Astrocyte of the spinal cord (primary cell): ENCODE measurements around the gene LATS1.

Experiments used
- DNase-seq: peaks from one replicate; pipeline ENCODE4 v3.0.0; 2011; ENCODE audit warnings: low read depth, low spot score
- H3K4me3 ChIP-seq: 2 replicates; pipeline ENCODE4 v1.5.1; 2011; ENCODE audit warnings: low read depth, mild to moderate bottlenecking, low read length, moderate library complexity
- in situ Hi-C: cut with HindIII; loops from 2 replicates; pipeline ENCODE4 v1.10.0; 2017; ENCODE audit warnings: low sequenced_read_pairs
- TF ChIP-seq, protein P1 (sequence below): IDR thresholded peaks from 2 replicates; pipeline ENCODE4 v1.5.1; 2012; ENCODE audit warnings: low read depth, mild to moderate bottlenecking, low read length, inconsistent platforms

The LATS1 gene

DNA sequence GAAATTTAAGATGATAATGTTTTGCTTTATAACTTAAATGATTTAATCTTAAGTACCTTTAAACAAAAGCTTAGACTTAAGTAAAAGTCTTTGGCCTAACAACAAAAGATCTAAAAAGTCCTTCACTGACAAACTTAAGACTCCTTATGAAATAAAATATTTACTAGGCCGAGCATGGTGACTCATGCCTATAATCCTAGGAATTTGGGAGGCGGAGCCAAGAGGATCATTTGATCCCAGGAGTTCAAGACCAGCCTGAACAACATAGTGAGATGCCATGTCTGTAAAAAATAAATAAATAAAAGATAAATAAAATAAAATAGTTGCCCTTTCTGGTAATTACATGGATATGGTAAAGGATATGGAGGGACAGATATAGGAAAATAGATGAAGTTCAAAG, 81.8 kb downstream of the LATS1 start:
- peak; percentile 28 for DNase-seq

DNA sequence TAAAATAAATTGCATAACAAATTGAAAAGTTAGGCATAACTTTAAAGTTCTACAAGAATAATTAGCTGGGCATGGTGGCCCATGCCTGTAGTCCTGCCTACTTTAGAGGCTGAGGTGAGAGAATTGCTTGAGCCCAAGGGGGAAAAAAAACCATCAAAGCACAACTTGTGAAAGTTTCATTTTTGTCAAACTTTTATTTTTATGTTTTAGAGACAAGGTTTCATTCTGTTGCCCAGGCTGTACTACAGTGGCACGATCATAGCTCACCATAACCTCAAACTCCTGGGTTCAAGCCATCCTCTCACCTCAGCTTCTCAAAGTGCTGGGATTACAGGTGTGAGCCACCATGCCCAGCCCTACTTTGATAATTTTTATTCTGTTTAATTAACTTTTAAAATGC, 83.6 kb downstream of the LATS1 start:
- in situ Hi-C loops = no loop called here
- DNase-seq = no peak
- TF ChIP-seq, protein P1, sequence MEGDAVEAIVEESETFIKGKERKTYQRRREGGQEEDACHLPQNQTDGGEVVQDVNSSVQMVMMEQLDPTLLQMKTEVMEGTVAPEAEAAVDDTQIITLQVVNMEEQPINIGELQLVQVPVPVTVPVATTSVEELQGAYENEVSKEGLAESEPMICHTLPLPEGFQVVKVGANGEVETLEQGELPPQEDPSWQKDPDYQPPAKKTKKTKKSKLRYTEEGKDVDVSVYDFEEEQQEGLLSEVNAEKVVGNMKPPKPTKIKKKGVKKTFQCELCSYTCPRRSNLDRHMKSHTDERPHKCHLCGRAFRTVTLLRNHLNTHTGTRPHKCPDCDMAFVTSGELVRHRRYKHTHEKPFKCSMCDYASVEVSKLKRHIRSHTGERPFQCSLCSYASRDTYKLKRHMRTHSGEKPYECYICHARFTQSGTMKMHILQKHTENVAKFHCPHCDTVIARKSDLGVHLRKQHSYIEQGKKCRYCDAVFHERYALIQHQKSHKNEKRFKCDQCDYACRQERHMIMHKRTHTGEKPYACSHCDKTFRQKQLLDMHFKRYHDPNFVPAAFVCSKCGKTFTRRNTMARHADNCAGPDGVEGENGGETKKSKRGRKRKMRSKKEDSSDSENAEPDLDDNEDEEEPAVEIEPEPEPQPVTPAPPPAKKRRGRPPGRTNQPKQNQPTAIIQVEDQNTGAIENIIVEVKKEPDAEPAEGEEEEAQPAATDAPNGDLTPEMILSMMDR = no peak
- no peak overlapping the region for H3K4me3 ChIP-seq

More for the DNA sequence above, 81.8 kb downstream of the LATS1 start:
- H3K4me3 ChIP-seq = no peak overlapping the region
- in situ Hi-C loops = no loop called here
- TF ChIP-seq, protein P1 = no peak

DNA sequence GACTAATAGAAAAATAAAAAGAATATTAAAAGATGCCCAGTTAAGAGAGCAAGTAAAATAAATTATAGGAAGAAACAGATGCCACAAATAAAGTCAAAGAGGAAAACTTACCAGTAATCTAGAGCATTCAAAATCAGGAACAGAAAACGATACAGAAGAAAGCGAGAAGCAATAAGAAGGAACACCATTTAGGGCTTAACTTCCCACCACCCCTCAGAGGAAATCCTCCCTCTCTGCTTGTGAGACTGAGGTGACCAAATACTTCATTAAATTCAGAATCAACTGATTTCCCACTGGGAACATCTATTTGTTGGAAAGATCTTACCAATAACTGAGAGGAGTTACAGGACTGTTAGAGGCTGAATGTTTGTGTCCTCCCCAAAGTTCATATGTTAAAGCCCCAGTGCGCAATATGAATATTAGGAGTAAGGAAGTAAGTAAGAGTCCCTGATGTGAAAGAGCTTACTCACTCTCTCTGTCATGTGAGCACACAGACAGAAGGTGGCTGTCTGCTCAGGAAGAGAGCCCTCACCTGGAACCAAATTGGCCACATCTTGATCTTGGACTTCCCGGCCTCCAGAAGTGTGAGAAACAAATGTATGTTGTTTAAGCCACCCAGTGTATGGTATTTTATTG, 88.9 kb downstream of the LATS1 start:
- no peak for DNase-seq
- TF ChIP-seq, protein P1 = no peak
- in situ Hi-C loops = no loop called here
- no peak overlapping the region for H3K4me3 ChIP-seq

DNA sequence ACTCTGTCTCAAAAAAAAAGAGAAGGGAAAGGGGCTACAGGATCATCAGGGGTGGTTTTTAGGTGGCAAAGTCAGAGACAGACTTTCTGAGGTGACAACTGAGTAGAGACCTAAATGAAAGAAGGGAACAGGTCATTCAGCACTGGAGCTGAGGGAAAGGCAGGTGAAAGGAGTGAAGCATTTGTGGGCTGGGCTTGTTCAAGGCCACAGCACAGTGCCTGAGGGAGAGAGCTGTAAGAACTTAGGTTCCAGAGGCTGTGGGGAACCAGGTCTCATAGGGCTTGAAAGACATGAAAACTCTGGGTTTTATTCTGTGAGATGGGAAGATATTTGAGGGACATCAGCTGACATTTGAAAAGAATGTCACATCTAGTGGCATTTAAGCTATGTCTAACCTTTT, 90.2 kb downstream of the LATS1 start:
- no peak overlapping the region for H3K4me3 ChIP-seq
- in situ Hi-C loops = no loop called here
- DNase-seq = no peak
- TF ChIP-seq, protein P1 = no peak

DNA sequence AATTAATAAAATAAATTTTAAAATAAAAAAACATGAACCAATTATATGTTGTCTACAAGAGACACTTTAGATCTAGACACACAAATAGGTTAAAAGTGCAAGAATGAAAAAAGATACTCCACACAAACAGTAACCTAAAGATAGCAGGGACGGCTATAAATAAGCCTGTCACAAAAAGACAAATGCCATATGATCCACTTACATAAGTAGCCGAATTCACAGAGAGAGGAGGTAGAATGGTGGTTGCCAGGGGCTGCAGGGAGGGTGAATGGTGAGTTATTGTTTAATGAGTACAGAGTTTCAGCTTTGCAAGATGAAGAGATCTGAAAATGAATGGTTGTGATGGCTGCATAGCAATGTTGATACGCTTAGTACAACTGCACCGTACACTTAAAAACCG, 102.1 kb downstream of the LATS1 start:
- no peak overlapping the region for H3K4me3 ChIP-seq
- TF ChIP-seq, protein P1 = no peak
- in situ Hi-C loops = no loop called here
- DNase-seq = no peak

DNA sequence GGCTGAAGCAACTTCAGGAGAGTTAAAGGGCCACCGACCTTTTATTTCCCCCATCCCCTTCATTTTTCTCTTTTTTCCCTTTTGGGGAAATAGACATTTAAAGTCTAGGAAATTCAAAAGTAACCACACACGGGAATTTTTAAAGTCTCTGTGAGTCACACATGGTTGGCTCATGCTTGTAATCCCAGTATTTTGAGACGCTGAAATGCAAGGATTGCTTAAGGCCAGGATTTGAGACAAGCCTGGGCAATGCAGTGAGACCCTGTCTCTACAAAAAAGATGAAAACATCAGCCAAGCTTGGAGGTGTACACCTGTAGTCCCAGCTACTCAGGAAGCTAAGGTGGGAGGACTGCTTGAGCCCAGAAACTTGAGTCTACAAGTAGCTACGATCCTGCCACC, 103.6 kb downstream of the LATS1 start:
- no peak overlapping the region for H3K4me3 ChIP-seq
- in situ Hi-C loops = no loop called here
- TF ChIP-seq, protein P1 = no peak
- peak; percentile 11 for DNase-seq
